ENCODE results near the gene SRSF5. TPM values are rescaled to one million over a fixed set of nuclear protein-coding genes. Genes with fewer than 3 reads are reported as not detected.
A peak's percentile ranks its signal among the peaks of the same experiment; 100 is the strongest.

The SRSF5 gene
- total RNA-seq, 2 donors from 2014 or later = 212 to 251 TPM

GRCh38 chr14:69767369-69767999, 542 bp downstream of the SRSF5 start:
- intact Hi-C loops (cut with DNase I) = no loop called here

GRCh38 chr14:69768873-69769272, 1.9 kb downstream of the SRSF5 start:
- DNase-seq (ENCODE audit: low spot score) = no peak
- intact Hi-C loops (cut with DNase I) = no loop called here

More at GRCh38 chr14:69767369-69767999, 542 bp downstream of the SRSF5 start:
- DNase-seq (ENCODE audit: low spot score) = peak; percentile 98

- no peak for DNase-seq (ENCODE audit: low spot score)
- intact Hi-C loops (cut with DNase I) = no loop called here
These were observed 2.7 kb downstream of the SRSF5 start for GRCh38 chr14:69769623-69770022.

- intact Hi-C loops (cut with DNase I) = no loop called here
These were observed 3.6 kb downstream of the SRSF5 start for GRCh38 chr14:69770559-69770958.

GRCh38 chr14:69771136-69771535, 4.2 kb downstream of the SRSF5 start:
- no peak for DNase-seq (ENCODE audit: low spot score)
- intact Hi-C loops (cut with DNase I) = no loop called here

More at GRCh38 chr14:69770559-69770958, 3.6 kb downstream of the SRSF5 start:
- no peak for DNase-seq (ENCODE audit: low spot score)

GRCh38 chr14:69772082-69773017, 5.4 kb downstream of the SRSF5 start:
- intact Hi-C loops (cut with DNase I) = no loop called here
- no peak for DNase-seq (ENCODE audit: low spot score)

- DNase-seq (ENCODE audit: low spot score) = no peak
- intact Hi-C loops (cut with DNase I) = no loop called here
These were observed 6.8 kb downstream of the SRSF5 start for GRCh38 chr14:69773571-69774276.

GRCh38 chr14:69775012-69775411, 8.1 kb downstream of the SRSF5 start:
- intact Hi-C loops (cut with DNase I) = no loop called here
- DNase-seq (ENCODE audit: low spot score) = no peak

- intact Hi-C loops (cut with DNase I) = no loop called here
- DNase-seq (ENCODE audit: low spot score) = no peak
These were observed 10.0 kb downstream of the SRSF5 start for GRCh38 chr14:69776875-69777453.

- intact Hi-C loops (cut with DNase I) = no loop called here
- no peak for DNase-seq (ENCODE audit: low spot score)
These were observed 12.1 kb downstream of the SRSF5 start for GRCh38 chr14:69779088-69779487.

GRCh38 chr14:69780092-69780491, 13.2 kb downstream of the SRSF5 start:
- DNase-seq (ENCODE audit: low spot score) = no peak
- intact Hi-C loops (cut with DNase I) = no loop called here

- intact Hi-C loops (cut with DNase I) = no loop called here
- no peak for DNase-seq (ENCODE audit: low spot score)
These were observed 14.0 kb downstream of the SRSF5 start for GRCh38 chr14:69780952-69781351.

GRCh38 chr14:69784942-69785341, 18.0 kb downstream of the SRSF5 start:
- intact Hi-C loops (cut with DNase I) = no loop called here
- DNase-seq (ENCODE audit: low spot score) = no peak

GRCh38 chr14:69786603-69787002, 19.7 kb downstream of the SRSF5 start:
- intact Hi-C loops (cut with DNase I) = no loop called here
- no peak for DNase-seq (ENCODE audit: low spot score)

- intact Hi-C loops (cut with DNase I) = no loop called here
- DNase-seq (ENCODE audit: low spot score) = no peak
These were observed 22.2 kb downstream of the SRSF5 start for GRCh38 chr14:69789118-69789640.

GRCh38 chr14:69792887-69793421, 26.0 kb downstream of the SRSF5 start:
- intact Hi-C loops (cut with DNase I) = no loop called here
- no peak for DNase-seq (ENCODE audit: low spot score)

GRCh38 chr14:69794791-69795190, 27.8 kb downstream of the SRSF5 start:
- no peak for DNase-seq (ENCODE audit: low spot score)
- intact Hi-C loops (cut with DNase I) = no loop called here

GRCh38 chr14:69795691-69796090, 28.7 kb downstream of the SRSF5 start:
- intact Hi-C loops (cut with DNase I) = no loop called here
- DNase-seq (ENCODE audit: low spot score) = no peak

GRCh38 chr14:69796797-69797500, 30.0 kb downstream of the SRSF5 start, which contains the start of gene SLC10A1:
TSS of gene SLC10A1 (minus strand) at chr14:69797241. CDS start at chr14:69797155, 86 bp downstream.
- intact Hi-C loops (cut with DNase I) = no loop called here
- no peak for DNase-seq (ENCODE audit: low spot score)

Data from posterior vena cava (tissue), 2 donors.